ENCODE results near the gene EPOP. TPM values are rescaled to one million over a fixed set of nuclear protein-coding genes. Genes with fewer than 3 reads are reported as not detected.

EPOP gene
- total RNA-seq, 1 experiment from 2014 or later: 37.9 TPM

- H3K4me2 ChIP-seq (ENCODE audit: low read length): no peak overlapping the region
- DNase-seq (ENCODE audit: low read depth, low spot score) (no peak), ATAC-seq (no peak)
- no peak overlapping the region for H2AFZ ChIP-seq (ENCODE audit: low read depth, low read length, poor library complexity, severe bottlenecking)
- no peak overlapping the region for H3K27ac ChIP-seq (ENCODE audit: low read depth, low read length)
- TF ChIP-seq JUND (IDR thresholded peaks at IDR 0.05): no peak
- no peak for TF ChIP-seq EGR1 (IDR thresholded peaks at IDR 0.05; ENCODE audit: low read depth)
- TF ChIP-seq POLR2AphosphoS5 (IDR thresholded peaks at IDR 0.05; ENCODE audit: low read depth, low read length): no peak
- TF ChIP-seq YY1 (IDR thresholded peaks at IDR 0.05; ENCODE audit: extremely low read depth, insufficient replicate concordance, low read depth, low read length): no peak
- TF ChIP-seq FOSL1 (IDR thresholded peaks at IDR 0.05; ENCODE audit: low read depth): no peak
- no peak for TF ChIP-seq CBX3 (IDR thresholded peaks at IDR 0.05; ENCODE audit: low read depth)
- no peak for TF ChIP-seq SRF (IDR thresholded peaks at IDR 0.05; ENCODE audit: low read depth)
- no peak for TF ChIP-seq ELF1 (IDR thresholded peaks at IDR 0.05; ENCODE audit: borderline replicate concordance, low read depth)
- TF ChIP-seq ZFX (IDR thresholded peaks at IDR 0.05): no peak
- TF ChIP-seq EZH2phosphoT487 (IDR thresholded peaks at IDR 0.05; ENCODE audit: borderline replicate concordance): no peak
- TF ChIP-seq CTCF (IDR thresholded peaks at IDR 0.05 in 2 of 3, conservative IDR thresholded peaks at IDR 0.05 in 1 of 3; ENCODE audit: borderline replicate concordance in 1 of 3, insufficient read depth in 1 of 3, low read depth in 2 of 3, low read length in 2 of 3): no peak
- no peak for TF ChIP-seq TCF7L2 (IDR thresholded peaks at IDR 0.05; ENCODE audit: borderline replicate concordance, extremely low read depth, insufficient read depth, insufficient read length)
- no peak for TF ChIP-seq ZBTB33 (IDR thresholded peaks at IDR 0.05; ENCODE audit: extremely low read depth, insufficient replicate concordance, low read length)
- TF ChIP-seq EZH2 (IDR thresholded peaks at IDR 0.05): no peak
- no peak for TF ChIP-seq MAX (IDR thresholded peaks at IDR 0.05)
- TF ChIP-seq ZNF274 (IDR thresholded peaks at IDR 0.05; ENCODE audit: low read depth, low read length): no peak
- no peak for TF ChIP-seq SIN3A (IDR thresholded peaks at IDR 0.05; ENCODE audit: low read depth)
- TF ChIP-seq REST (IDR thresholded peaks at IDR 0.05; ENCODE audit: low read depth): no peak
- H3K4me1 ChIP-seq (ENCODE audit: control insufficient read depth in 1 of 2, insufficient read depth in 2 of 2, low read length in 2 of 2): peaks cover 6 to 21% of the 10 kb centered on the region in 2 experiments; a peak in 3 of 4 replicates
- POLR2A ChIA-PET: no interaction called here
- intact Hi-C loops (cut with micrococcal nuclease): no loop called here
- CTCF ChIA-PET: no interaction called here
- peaks cover 36% of the 10 kb centered on the region for H3K79me2 ChIP-seq (ENCODE audit: insufficient read depth, low read length)
- RAD21 ChIA-PET (ENCODE audit: low non-redundant PET in 1 of 2, low total read pairs in 2 of 2, uncharacterized antibody in 2 of 2, unreplicated experiment in 2 of 2): no interaction called here
- no peaks in the 10 kb centered on the region for H3K9me2 ChIP-seq (ENCODE audit: insufficient read depth)
- peaks cover 20 to 46% of the 10 kb centered on the region in 2 experiments; a peak in 3 of 4 replicates for H3K36me3 ChIP-seq (ENCODE audit: control insufficient read depth in 1 of 2, insufficient read depth in 2 of 2, low read length in 2 of 2)
- no peak overlapping the region for H3K9ac ChIP-seq (ENCODE audit: low read length)
- no peaks in the 10 kb centered on the region for H3K9me3 ChIP-seq (ENCODE audit: control insufficient read depth in 1 of 2, insufficient read depth in 1 of 2, low read depth in 1 of 2, low read length in 2 of 2)
- BruUV-seq (replicated peaks): no TSS peak
- no peak overlapping the region for H3K4me3 ChIP-seq (replicated peaks in 1 of 2; ENCODE audit: low read depth in 1 of 2, low read length in 2 of 2)
- H4K20me1 ChIP-seq (ENCODE audit: insufficient read depth): no peaks in the 10 kb centered on the region
- no peaks in the 10 kb centered on the region for H3K27me3 ChIP-seq (ENCODE audit: insufficient read depth, low read length)
Observed at GRCh38 chr17:38710604-38710962, 35.8 kb upstream of the EPOP start.
